Mesangial cell (primary cell): Measurements from ENCODE around the gene CABS1. TPM values are rescaled to one million over a fixed set of nuclear protein-coding genes. Genes with fewer than 3 reads are reported as not detected.

Experiments
- total RNA-seq: library from RNA; depleted of rRNA; stranded (reverse); fragments of >200 nt; gene quantifications from 2 replicates; pipeline ENCODE4 v1.2.3, GENCODE V29; 2015

The CABS1 gene
- total RNA-seq, result not detected in 2 replicates

DNA sequence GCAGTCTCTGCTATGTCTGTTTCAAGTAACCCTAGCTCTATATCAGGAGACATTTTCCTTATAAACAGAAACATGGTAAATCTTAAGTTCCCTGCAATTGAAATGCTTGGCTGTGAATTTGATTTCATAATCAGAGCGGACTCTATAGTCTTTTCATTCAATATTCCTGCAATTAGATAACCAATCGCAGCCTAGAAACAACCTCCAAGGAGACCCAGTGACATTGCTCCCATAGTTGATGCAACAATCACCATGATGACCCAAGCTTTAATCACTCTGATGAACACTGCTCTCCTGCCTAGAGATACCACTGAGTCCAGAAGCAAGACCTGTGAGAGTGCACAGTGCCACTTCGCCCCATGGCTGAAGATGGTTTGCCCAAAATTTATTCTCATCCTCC lies at the start of gene CABS1:
Gene CABS1 (plus strand): TSS at position 301 of the 400 bp plus-strand sequence. CDS start 59 bp downstream, at position 360.

DNA sequence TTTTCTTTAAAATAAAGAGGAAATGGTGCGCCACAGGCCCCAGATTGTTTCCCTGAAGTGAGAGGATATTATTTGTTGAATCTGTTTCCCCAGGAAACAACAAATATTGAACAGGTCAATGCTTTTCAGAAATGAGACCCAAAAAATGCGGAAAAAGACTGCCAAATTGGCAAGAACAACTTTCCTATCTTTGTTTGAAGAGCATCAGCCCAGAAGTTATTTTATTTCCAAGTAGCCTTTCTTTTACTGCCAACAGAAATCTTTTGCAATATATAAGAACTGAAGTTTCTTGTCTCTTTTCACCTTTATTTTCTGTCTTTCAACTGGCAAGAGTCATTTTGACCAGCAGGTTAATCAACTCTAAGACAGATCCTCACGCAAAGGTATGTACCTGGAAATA lies 25.7 kb downstream of the CABS1 start, which contains the start of gene SMR3A:
Gene SMR3A (plus strand): TSS at position 301 of the 400 bp plus-strand sequence. CDS start 1,356 bp downstream, outside the sequence.

DNA sequence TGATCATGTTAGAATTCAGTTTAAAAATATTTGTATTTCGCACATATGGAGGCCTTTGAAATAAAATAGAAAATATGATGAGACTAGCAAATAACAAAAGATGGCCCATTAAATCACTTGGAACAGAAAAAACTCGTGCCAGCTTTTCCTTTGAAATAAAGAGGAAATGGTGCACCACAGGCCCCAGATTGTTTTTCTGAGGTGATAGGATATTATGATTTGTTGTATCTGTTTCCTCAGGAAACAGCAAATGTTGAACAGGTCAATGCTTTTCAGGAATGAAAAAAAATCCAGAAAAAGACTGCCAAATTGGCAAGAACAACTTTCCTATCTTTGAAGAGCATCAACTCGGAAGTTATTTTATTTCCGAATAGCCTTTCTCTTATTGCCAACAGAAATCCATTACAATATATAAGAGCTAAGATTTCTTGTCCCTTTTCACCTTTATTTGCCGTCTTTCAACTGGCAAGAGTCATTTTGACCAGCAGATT lies 48.0 kb downstream of the CABS1 start, which contains the start of gene SMR3B:
Gene SMR3B (plus strand): TSS at position 441 of the 491 bp plus-strand sequence. CDS start 1,380 bp downstream, outside the sequence.

Other genes starting within 250 kb of the CABS1 start
- not detected in 2 replicates for gene PRR27, start 180.7 kb upstream of the CABS1 start, total RNA-seq
- not detected in 2 replicates for gene ODAM, start 139.3 kb upstream of the CABS1 start, total RNA-seq
- not detected in 2 replicates for gene FDCSP, start 108.9 kb upstream of the CABS1 start, total RNA-seq
- not detected in 2 replicates for gene CSN3, start 92.4 kb upstream of the CABS1 start, total RNA-seq
- gene SMR3A, start 25.8 kb downstream of the CABS1 start, total RNA-seq, result not detected in 2 replicates
- not detected in 2 replicates for gene SMR3B, start 48.1 kb downstream of the CABS1 start, total RNA-seq
- gene OPRPN, start 63.0 kb downstream of the CABS1 start, total RNA-seq, result not detected in 2 replicates
- not detected in 2 replicates for gene MUC7, start 137.2 kb downstream of the CABS1 start, total RNA-seq
- gene AMTN, start 183.6 kb downstream of the CABS1 start, total RNA-seq, result not detected in 2 replicates